ENCODE measurements around the gene FRMD1. TPM values are rescaled to one million over a fixed set of nuclear protein-coding genes. Genes with fewer than 3 reads are reported as not detected.

FRMD1 gene
- total RNA-seq, 1 experiment from 2014 or later, result not detected

- ChIA-PET POLR2A (no interaction called here), RAD21 (ENCODE audit: low non-redundant PET in 1 of 2, low total read pairs in 2 of 2, uncharacterized antibody in 2 of 2, unreplicated experiment in 2 of 2) (no interaction called here), CTCF (no interaction called here)
- BruUV-seq (replicated peaks), result no TSS peak
- Histone ChIP-seq H3K9ac (ENCODE audit: low read length) (no peak overlapping the region), H3K4me1 (ENCODE audit: control insufficient read depth in 1 of 2, insufficient read depth in 2 of 2, low read length in 2 of 2) (no peaks in the 10 kb centered on the region), H3K79me2 (ENCODE audit: insufficient read depth, low read length) (no peaks in the 10 kb centered on the region), H3K4me3 (replicated peaks in 1 of 2; ENCODE audit: low read depth in 1 of 2, low read length in 2 of 2) (no peak overlapping the region), H3K4me2 (ENCODE audit: low read length) (no peak overlapping the region), H3K36me3 (ENCODE audit: control insufficient read depth in 1 of 2, insufficient read depth in 2 of 2, low read length in 2 of 2) (no peaks in the 10 kb centered on the region), H2AFZ (ENCODE audit: low read depth, low read length, poor library complexity, severe bottlenecking) (no peak overlapping the region), H3K27ac (ENCODE audit: low read depth, low read length) (no peak overlapping the region), H4K20me1 (ENCODE audit: insufficient read depth) (no peaks in the 10 kb centered on the region), H3K27me3 (ENCODE audit: insufficient read depth, low read length) (0 out of 2 replicates have a peak, but pooled peaks cover 8% of the 10 kb centered on the region), H3K9me2 (ENCODE audit: insufficient read depth) (no peaks in the 10 kb centered on the region), H3K9me3 (ENCODE audit: control insufficient read depth in 1 of 2, insufficient read depth in 1 of 2, low read depth in 1 of 2, low read length in 2 of 2) (no peaks in the 10 kb centered on the region)
- DNase-seq (ENCODE audit: low read depth, low spot score) (no peak), ATAC-seq (no peak)
- intact Hi-C loops (cut with micrococcal nuclease), result no loop called here
- TF ChIP-seq MAX (IDR thresholded peaks at IDR 0.05), result no peak
These were observed 60.3 kb downstream of the FRMD1 start for GRCh38 chr6:168018664-168019063.

GRCh38 chr6:168017629-168018028 is 61.4 kb downstream of the FRMD1 start:
- peaks cover 0 to under 1% of the 10 kb centered on the region in 2 experiments; a peak in 1 of 4 replicates for H3K9me3 ChIP-seq (ENCODE audit: control insufficient read depth in 1 of 2, insufficient read depth in 1 of 2, low read depth in 1 of 2, low read length in 2 of 2)
- RAD21 ChIA-PET (ENCODE audit: low non-redundant PET in 1 of 2, low total read pairs in 2 of 2, uncharacterized antibody in 2 of 2, unreplicated experiment in 2 of 2), result no interaction called here
- no peak overlapping the region for H3K4me2 ChIP-seq (ENCODE audit: low read length)
- no peak overlapping the region for H3K4me3 ChIP-seq (replicated peaks in 1 of 2; ENCODE audit: low read depth in 1 of 2, low read length in 2 of 2)
- POLR2A ChIA-PET, result no interaction called here
- no peaks in the 10 kb centered on the region for H3K9me2 ChIP-seq (ENCODE audit: insufficient read depth)
- H3K79me2 ChIP-seq (ENCODE audit: insufficient read depth, low read length), result no peaks in the 10 kb centered on the region
- intact Hi-C loops (cut with micrococcal nuclease), result no loop called here
- no peaks in the 10 kb centered on the region for H4K20me1 ChIP-seq (ENCODE audit: insufficient read depth)
- no peak for DNase-seq (ENCODE audit: low read depth, low spot score)
- no peaks in the 10 kb centered on the region for H3K4me1 ChIP-seq (ENCODE audit: control insufficient read depth in 1 of 2, insufficient read depth in 2 of 2, low read length in 2 of 2)
- H3K36me3 ChIP-seq (ENCODE audit: control insufficient read depth in 1 of 2, insufficient read depth in 2 of 2, low read length in 2 of 2), result no peaks in the 10 kb centered on the region
- TF ChIP-seq ZBTB33 (IDR thresholded peaks at IDR 0.05; ENCODE audit: extremely low read depth, insufficient replicate concordance, low read length) (no peak), SP1 (IDR thresholded peaks at IDR 0.05; ENCODE audit: low read depth) (no peak), SIN3A (IDR thresholded peaks at IDR 0.05; ENCODE audit: low read depth) (no peak)
- CTCF ChIA-PET, result no interaction called here
- H3K27ac ChIP-seq (ENCODE audit: low read depth, low read length), result no peak overlapping the region
- ATAC-seq, result no peak
- 0 out of 2 replicates have a peak, but pooled peaks cover 8% of the 10 kb centered on the region for H3K27me3 ChIP-seq (ENCODE audit: insufficient read depth, low read length)
- no TSS peak for BruUV-seq (replicated peaks)
- no peak overlapping the region for H3K9ac ChIP-seq (ENCODE audit: low read length)
- H2AFZ ChIP-seq (ENCODE audit: low read depth, low read length, poor library complexity, severe bottlenecking), result no peak overlapping the region

Measured in HCT116 (cell line).